Effector memory CD4-positive, alpha-beta T cell (primary cell): ENCODE measurements around the gene PEMT.

Source experiments
- DNase-seq, 3 donors: peaks; one replicate each; pipeline ENCODE4 v3.0.0-alpha.2; 2020
- H3K27ac ChIP-seq: 2 replicates; pipeline ENCODE4 v1.7.0; 2013; ENCODE audit warnings: mild to moderate bottlenecking, low read length, moderate library complexity; ENCODE audit not compliant: insufficient read depth, poor library complexity, severe bottlenecking
- H3K27me3 ChIP-seq: replicated peaks from 2 replicates; pipeline ENCODE4 v1.7.0; 2013; ENCODE audit warnings: mild to moderate bottlenecking, low read length; ENCODE audit not compliant: insufficient read depth, control insufficient read depth, poor library complexity, severe bottlenecking
- H3K36me3 ChIP-seq: 2 replicates; pipeline ENCODE4 v1.7.0; 2013; ENCODE audit warnings: mild to moderate bottlenecking, low read length, moderate library complexity; ENCODE audit not compliant: control insufficient read depth, insufficient read depth
- H3K4me1 ChIP-seq: 2 replicates; pipeline ENCODE4 v1.7.0; 2013; ENCODE audit warnings: low read length, mild to moderate bottlenecking; ENCODE audit not compliant: control insufficient read depth, insufficient read depth, poor library complexity, severe bottlenecking
- H3K4me3 ChIP-seq: 2 replicates; pipeline ENCODE4 v1.7.0; 2013; ENCODE audit warnings: low read length, low read depth, mild to moderate bottlenecking; ENCODE audit not compliant: insufficient read depth, poor library complexity, severe bottlenecking
- H3K9me3 ChIP-seq: 2 replicates; pipeline ENCODE4 v1.7.0; 2013; ENCODE audit warnings: mild to moderate bottlenecking, low read length, moderate library complexity; ENCODE audit not compliant: control insufficient read depth

PEMT gene

DNA sequence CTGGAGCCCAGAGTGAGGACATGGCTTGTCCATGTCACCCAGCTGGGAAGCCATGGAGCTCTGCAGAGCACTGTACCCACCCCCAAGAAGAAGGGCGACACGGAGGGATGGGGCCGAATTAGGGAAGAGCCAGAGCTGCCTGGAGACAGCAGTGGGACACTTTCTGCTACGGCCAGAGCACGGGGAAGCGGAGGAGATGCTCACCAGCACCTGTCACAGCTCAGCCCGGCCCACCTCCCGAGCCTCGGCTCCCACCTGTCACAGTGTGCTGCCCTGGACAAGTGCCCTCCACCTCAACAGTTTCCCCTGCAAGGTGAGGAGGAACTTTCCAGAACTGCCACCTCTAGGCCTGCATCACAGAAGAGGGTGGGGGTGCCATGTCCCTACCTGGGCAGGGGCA, 36.4 kb downstream of the PEMT start:
- H3K27me3 ChIP-seq: no peaks in the 10 kb centered on the region
- H3K4me1 ChIP-seq: no peaks in the 10 kb centered on the region
- no peaks in the 10 kb centered on the region for H3K9me3 ChIP-seq
- no peaks in the 10 kb centered on the region for H3K36me3 ChIP-seq
- no peak overlapping the region for H3K27ac ChIP-seq
- H3K4me3 ChIP-seq: no peak overlapping the region
- no peak for DNase-seq

DNA sequence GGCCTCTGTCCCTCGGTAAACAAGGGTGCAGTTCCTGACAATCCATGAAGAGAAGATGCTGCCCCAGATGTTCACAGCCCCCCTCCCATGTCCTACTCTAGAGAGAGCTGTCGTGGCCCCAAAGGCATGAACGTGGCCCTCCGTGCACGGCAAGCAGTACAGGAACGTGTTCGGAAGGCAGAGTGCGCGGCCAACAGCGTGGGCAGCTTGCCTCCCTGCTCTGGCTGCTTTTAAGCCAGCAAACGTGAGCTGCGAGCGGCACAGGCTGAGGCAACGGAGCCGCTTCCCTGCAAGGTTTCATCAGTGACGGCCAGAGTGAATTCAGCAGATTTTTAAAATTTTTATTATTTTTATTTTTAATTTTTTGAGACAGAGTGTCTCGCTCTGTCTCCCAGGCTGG, 37.2 kb downstream of the PEMT start:
- Histone ChIP-seq H3K36me3 (no peaks in the 10 kb centered on the region), H3K4me1 (no peaks in the 10 kb centered on the region), H3K27me3 (no peaks in the 10 kb centered on the region), H3K9me3 (no peaks in the 10 kb centered on the region), H3K27ac (no peak overlapping the region), H3K4me3 (no peak overlapping the region)
- DNase-seq: no peak

DNA sequence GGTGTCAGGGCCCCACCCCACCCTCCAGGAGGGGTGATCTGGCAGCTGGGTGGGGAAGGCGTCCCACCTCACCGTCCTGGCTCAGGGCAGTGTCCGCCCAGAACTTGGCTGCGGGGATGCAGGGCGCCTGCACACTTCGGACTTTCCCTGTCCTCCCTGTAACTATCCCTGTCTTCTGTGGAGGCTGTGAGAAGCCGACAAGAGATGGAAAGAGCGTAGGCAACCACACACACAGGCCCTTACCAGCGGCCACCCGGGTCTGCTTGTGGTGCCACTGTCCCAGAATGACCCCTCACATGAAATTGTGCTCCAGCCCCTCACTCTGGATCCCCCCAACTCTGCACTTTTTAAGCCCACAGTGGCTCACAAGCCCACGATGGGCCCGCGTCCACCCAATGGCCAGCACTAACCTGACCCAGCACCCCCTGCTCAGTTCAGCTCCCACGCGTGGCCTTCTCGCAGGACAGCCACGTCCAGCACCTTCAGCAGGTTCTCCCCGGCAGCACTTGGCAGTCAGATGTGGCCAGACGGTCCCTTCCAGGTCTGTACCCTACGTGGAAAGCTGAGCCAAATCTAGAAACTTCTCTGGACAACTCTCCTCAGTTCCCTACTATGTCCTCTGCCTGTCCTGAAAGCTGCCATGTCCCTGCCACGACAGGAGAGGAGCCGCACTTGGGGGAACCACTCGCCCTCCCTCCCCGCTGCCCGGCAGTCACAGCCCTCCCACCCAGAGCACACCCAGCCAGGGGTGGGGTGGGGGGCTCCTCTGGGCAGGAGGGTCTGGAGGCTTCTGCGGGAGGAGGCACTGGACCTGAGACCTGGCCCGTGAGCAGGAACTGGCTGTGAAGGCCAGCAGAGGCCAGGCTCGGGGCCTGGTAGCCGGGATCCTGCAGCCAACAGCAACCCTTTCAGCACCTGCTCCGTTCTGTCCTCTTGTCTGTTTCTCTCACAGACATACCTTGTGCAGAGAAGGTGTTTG, 38.0 kb downstream of the PEMT start:
- no peaks in the 10 kb centered on the region for H3K9me3 ChIP-seq
- DNase-seq: no peak

DNA sequence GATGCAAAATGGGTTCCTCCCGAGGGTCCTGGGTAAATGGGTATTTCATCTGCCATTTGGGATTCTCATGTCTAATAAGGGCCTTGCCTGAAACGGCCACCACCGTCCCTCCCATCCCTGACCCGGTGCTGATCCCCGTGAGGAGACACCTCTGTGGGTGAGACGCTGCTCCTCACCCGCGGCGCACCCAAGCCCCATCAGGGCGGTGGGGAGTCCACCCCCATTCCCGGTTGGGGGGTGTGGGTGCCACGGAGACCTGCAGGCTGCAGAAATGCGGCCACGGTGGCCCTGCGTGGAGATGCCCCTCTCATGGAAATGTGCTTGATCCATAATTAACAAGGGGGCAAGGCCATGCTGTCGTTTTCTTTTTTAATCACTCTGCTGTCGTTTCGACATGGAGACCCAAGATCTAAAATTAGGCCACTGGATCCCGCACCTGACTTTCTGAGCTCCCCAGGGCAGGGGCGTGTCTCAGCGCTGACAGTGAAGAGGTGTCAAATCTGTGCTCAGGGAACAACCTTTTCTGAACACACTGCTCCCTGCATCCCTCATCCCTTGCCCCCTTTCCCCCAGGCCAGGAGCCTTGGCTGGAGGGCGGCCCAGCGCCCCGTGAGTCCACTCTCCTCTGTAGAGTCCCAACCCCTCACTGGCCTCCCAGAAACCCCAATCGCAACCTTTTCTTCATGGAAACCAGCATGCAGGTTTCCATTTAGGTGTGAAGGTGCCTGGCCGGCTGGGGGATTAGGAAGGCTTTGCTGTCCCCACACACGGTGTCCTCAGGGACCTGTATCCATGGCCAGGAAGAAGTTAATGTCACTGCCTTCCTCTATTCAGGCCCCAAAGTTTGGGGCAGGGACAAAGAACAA, 38.9 kb downstream of the PEMT start:
- no peak overlapping the region for H3K4me3 ChIP-seq
- no peak overlapping the region for H3K27ac ChIP-seq
- H3K4me1 ChIP-seq: no peaks in the 10 kb centered on the region
- H3K9me3 ChIP-seq: no peaks in the 10 kb centered on the region
- DNase-seq: no peak
- no peaks in the 10 kb centered on the region for H3K36me3 ChIP-seq
- H3K27me3 ChIP-seq: no peaks in the 10 kb centered on the region

More for the DNA sequence above, 38.0 kb downstream of the PEMT start:
- Histone ChIP-seq H3K27ac (no peak overlapping the region), H3K4me3 (no peak overlapping the region), H3K36me3 (no peaks in the 10 kb centered on the region), H3K4me1 (no peaks in the 10 kb centered on the region), H3K27me3 (no peaks in the 10 kb centered on the region)

GRCh38 chr17:17551361-17551760, 40.1 kb downstream of the PEMT start:
- Histone ChIP-seq H3K4me3 (no peak overlapping the region), H3K4me1 (no peaks in the 10 kb centered on the region), H3K36me3 (no peaks in the 10 kb centered on the region), H3K9me3 (no peaks in the 10 kb centered on the region), H3K27ac (no peak overlapping the region), H3K27me3 (no peaks in the 10 kb centered on the region)
- DNase-seq: no peak

DNA sequence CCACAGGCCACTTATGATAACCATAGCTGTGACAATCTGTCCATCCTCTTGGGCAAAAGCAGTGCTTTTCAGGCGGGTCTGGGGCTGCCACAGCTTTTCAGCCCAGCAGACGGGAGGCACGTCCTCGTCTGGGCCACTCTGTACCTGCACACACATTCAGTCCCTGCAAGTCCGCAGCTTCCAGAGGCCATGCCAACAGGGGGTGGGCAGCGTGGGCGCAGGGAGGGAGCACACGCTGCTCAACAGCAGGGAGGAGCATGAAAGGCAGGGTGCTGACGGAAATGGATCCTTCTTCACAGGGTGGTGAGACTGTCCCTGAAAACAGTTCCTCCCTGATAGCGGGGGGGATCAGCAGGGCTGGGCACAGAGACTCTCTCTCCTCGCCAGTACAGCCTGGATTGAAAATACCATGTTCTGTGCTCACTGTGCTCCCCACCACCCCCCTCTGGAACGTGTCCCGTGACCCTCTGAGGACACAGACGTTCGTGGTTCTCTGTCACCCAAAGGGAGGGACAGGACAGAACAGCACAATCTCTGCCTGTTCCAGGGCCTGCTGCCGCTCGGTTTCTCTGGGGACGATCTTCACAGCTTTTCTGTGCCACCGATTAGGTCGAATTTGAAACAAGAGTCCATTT, 41.7 kb downstream of the PEMT start:
- Histone ChIP-seq H3K4me1 (no peaks in the 10 kb centered on the region), H3K4me3 (no peak overlapping the region), H3K36me3 (no peaks in the 10 kb centered on the region), H3K27ac (no peak overlapping the region), H3K27me3 (no peaks in the 10 kb centered on the region), H3K9me3 (no peaks in the 10 kb centered on the region)
- DNase-seq: no peak

- Histone ChIP-seq H3K36me3 (no peaks in the 10 kb centered on the region), H3K9me3 (no peaks in the 10 kb centered on the region), H3K27me3 (no peaks in the 10 kb centered on the region), H3K27ac (no peak overlapping the region), H3K4me1 (no peaks in the 10 kb centered on the region), H3K4me3 (no peak overlapping the region)
- no peak for DNase-seq
Observed at GRCh38 chr17:17548044-17548443, 43.5 kb downstream of the PEMT start.

- H3K4me1 ChIP-seq: no peaks in the 10 kb centered on the region
- no peak for DNase-seq
- no peaks in the 10 kb centered on the region for H3K36me3 ChIP-seq
- no peaks in the 10 kb centered on the region for H3K27me3 ChIP-seq
- H3K9me3 ChIP-seq: no peaks in the 10 kb centered on the region
- H3K27ac ChIP-seq: no peak overlapping the region
- no peak overlapping the region for H3K4me3 ChIP-seq
Observed at GRCh38 chr17:17547210-17547764, 44.2 kb downstream of the PEMT start.

GRCh38 chr17:17546399-17547185, 44.9 kb downstream of the PEMT start:
- no peaks in the 10 kb centered on the region for H3K9me3 ChIP-seq
- no peaks in the 10 kb centered on the region for H3K27me3 ChIP-seq
- no peak overlapping the region for H3K27ac ChIP-seq
- no peaks in the 10 kb centered on the region for H3K4me1 ChIP-seq
- DNase-seq: no peak
- no peak overlapping the region for H3K4me3 ChIP-seq
- no peaks in the 10 kb centered on the region for H3K36me3 ChIP-seq
